ENCODE results near the gene PRRG1. TPM values are rescaled to one million over a fixed set of nuclear protein-coding genes. Genes with fewer than 3 reads are reported as not detected.
A peak's percentile ranks its signal among the peaks of the same experiment; 100 is the strongest.

PRRG1 gene
- total RNA-seq, 1 experiment from 2014 or later = 9.0 TPM

DNA sequence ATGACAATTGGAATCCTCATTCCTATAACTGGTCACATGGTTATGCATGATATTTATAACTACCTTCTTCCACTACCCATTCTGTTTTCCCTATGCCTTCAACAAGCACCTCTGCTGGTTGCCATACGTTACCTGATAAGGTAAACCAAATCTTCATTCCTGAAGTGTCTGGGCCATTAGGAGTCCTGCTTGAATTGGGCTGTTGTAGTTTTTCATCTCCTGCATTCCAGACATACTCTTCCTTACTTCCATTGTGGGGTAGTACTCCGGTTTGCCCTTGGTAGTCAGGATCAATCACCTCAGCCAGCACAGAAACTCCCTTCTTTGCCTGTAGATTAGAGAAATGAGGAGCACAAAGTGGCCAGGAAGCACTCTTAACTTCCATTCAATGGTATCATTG, 113.2 kb downstream of the PRRG1 start:
- no peak overlapping the region for H2BK12ac ChIP-seq (ENCODE audit: insufficient read length, low read depth, low read length)
- Mint-ChIP-seq H3K36me3 (ENCODE audit: insufficient read depth in 1 of 3, low read depth in 3 of 3) (peaks cover 18 to 45% (median 31%) of the 10 kb centered on the region in 3 experiments), H3K9me3 (peaks cover 56 to 69% of the 10 kb centered on the region in 2 experiments), H3K27me3 (ENCODE audit: low read depth) (no peaks in the 10 kb centered on the region; the same call in 1 of the 2 replicates), H3K27ac (peak overlapping the region in 1 of 3 experiments; percentile 9; a peak in 1 of 7 replicates), H3K4me3 (no peak overlapping the region), H3K4me1 (peaks cover 8 to 20% of the 10 kb centered on the region in 2 experiments)
- H4K8ac ChIP-seq (replicated peaks; ENCODE audit: insufficient read length, low read depth, low read length) = no peak overlapping the region
- no peaks in the 10 kb centered on the region for H3K27me3 ChIP-seq (ENCODE audit: insufficient read depth, low read length)
- no peaks in the 10 kb centered on the region for H3K9me3 ChIP-seq (ENCODE audit: control insufficient read depth, low read depth, low read length)
- no peaks in the 10 kb centered on the region for H3K79me1 ChIP-seq (ENCODE audit: insufficient read depth, low read depth, low read length, poor library complexity, severe bottlenecking)
- no CpG with 5 or more reads among the region's 2 CpGs for WGBS (ENCODE audit: extremely low coverage, insufficient read length, low lambda C conversion rate)
- no peak overlapping the region for H3T11ph ChIP-seq (ENCODE audit: low read length)
- no peak overlapping the region for H3K18ac ChIP-seq (ENCODE audit: insufficient read length, low read depth, low read length)
- no peak overlapping the region for H2AK5ac ChIP-seq (ENCODE audit: insufficient read length, low read length)
- H2BK5ac ChIP-seq (ENCODE audit: insufficient read length, low read length) = peak overlapping the region; percentile 39
- H3K23ac ChIP-seq (ENCODE audit: insufficient read length, low read depth, low read length) = no peak overlapping the region
- TF ChIP-seq, protein P1, sequence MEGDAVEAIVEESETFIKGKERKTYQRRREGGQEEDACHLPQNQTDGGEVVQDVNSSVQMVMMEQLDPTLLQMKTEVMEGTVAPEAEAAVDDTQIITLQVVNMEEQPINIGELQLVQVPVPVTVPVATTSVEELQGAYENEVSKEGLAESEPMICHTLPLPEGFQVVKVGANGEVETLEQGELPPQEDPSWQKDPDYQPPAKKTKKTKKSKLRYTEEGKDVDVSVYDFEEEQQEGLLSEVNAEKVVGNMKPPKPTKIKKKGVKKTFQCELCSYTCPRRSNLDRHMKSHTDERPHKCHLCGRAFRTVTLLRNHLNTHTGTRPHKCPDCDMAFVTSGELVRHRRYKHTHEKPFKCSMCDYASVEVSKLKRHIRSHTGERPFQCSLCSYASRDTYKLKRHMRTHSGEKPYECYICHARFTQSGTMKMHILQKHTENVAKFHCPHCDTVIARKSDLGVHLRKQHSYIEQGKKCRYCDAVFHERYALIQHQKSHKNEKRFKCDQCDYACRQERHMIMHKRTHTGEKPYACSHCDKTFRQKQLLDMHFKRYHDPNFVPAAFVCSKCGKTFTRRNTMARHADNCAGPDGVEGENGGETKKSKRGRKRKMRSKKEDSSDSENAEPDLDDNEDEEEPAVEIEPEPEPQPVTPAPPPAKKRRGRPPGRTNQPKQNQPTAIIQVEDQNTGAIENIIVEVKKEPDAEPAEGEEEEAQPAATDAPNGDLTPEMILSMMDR (conservative IDR thresholded peaks at IDR 0.05) = no peak
- no peak overlapping the region for H4K5ac ChIP-seq (ENCODE audit: insufficient read length, low read depth, low read length)
- no peak overlapping the region for H2BK20ac ChIP-seq (ENCODE audit: low read depth, low read length, poor library complexity, severe bottlenecking)
- H3K4me2 ChIP-seq (ENCODE audit: insufficient read depth, insufficient read length, low read length) = no peak overlapping the region
- H2BK15ac ChIP-seq (ENCODE audit: low read depth, low read length) = no peak overlapping the region
- no peaks in the 10 kb centered on the region for H3K79me2 ChIP-seq (ENCODE audit: insufficient read depth, low read length)
- no peak overlapping the region for H4K91ac ChIP-seq (ENCODE audit: insufficient read length, low read depth, low read length)
- no peak for DNase-seq
- no peak overlapping the region for H2AFZ ChIP-seq (ENCODE audit: low read length)
- H3K56ac ChIP-seq (ENCODE audit: insufficient read length, low read depth, low read length) = no peak overlapping the region
- H3K23me2 ChIP-seq (ENCODE audit: insufficient read length, low read depth, low read length, poor library complexity, severe bottlenecking) = no peaks in the 10 kb centered on the region
- H3K4ac ChIP-seq (ENCODE audit: low read depth, low read length) = no peak overlapping the region
- H4K20me1 ChIP-seq (ENCODE audit: control insufficient read depth, insufficient read depth, insufficient read length) = no peaks in the 10 kb centered on the region
- no peak overlapping the region for H3K9ac ChIP-seq (ENCODE audit: extremely low read depth, insufficient read length, low read length)
- H2BK120ac ChIP-seq (ENCODE audit: low read depth, low read length, poor library complexity, severe bottlenecking) = no peak overlapping the region
- no peaks in the 10 kb centered on the region for H3K4me1 ChIP-seq (ENCODE audit: insufficient read depth, low read length)
- no peak overlapping the region for H3K27ac ChIP-seq (ENCODE audit: insufficient read length, low read depth, low read length)
- no peak overlapping the region for H3K14ac ChIP-seq (ENCODE audit: insufficient read depth, low read length)
